Neural crest cell (in vitro differentiated cells): ENCODE data around the gene NEU2. TPM values are rescaled to one million over a fixed set of nuclear protein-coding genes. Genes with fewer than 3 reads are reported as not detected.
"Not testable (repeated sequence)": the region's sequence is repeated elsewhere in the genome, so short reads cannot be mapped to it uniquely, and the experiment has no call there.

Source experiments
- DNase-seq: peaks from one replicate; pipeline ENCODE4 v3.0.0; 2021; ENCODE audit warnings: low read depth, mixed read lengths, low spot score
- H3K27ac Mint-ChIP-seq: one replicate; pipeline ENCODE4 v1.8.0; 2021; ENCODE audit warnings: mild to moderate bottlenecking, mixed read lengths; ENCODE audit not compliant: unreplicated experiment
- H3K27me3 Mint-ChIP-seq: 2 replicates; pipeline ENCODE4 v1.8.0; 2021; ENCODE audit warnings: low read depth, mild to moderate bottlenecking, mixed read lengths
- H3K36me3 Mint-ChIP-seq: 2 replicates; pipeline ENCODE4 v1.8.0; 2021; ENCODE audit warnings: low read depth, mild to moderate bottlenecking, mixed read lengths
- H3K4me1 Mint-ChIP-seq: 2 replicates; pipeline ENCODE4 v1.8.0; 2021; ENCODE audit warnings: mixed read lengths
- H3K4me3 Mint-ChIP-seq: one replicate; pipeline ENCODE4 v1.8.0; 2021; ENCODE audit warnings: mild to moderate bottlenecking, mixed read lengths
- H3K9me3 Mint-ChIP-seq: 2 replicates; pipeline ENCODE4 v1.8.0; 2021; ENCODE audit warnings: mixed read lengths
- CTCF ChIP-seq: fragments of 200-600 bp; sonication (generic); conservative IDR thresholded peaks from 2 replicates; pipeline ENCODE4 v1.5.0; 2021; ENCODE audit warnings: antibody characterized with exemption, mild to moderate bottlenecking
- total RNA-seq: library from RNA; stranded (reverse); gene quantifications from 2 replicates; pipeline ENCODE4 v1.2.1, GENCODE V29; 2021

NEU2 gene
- total RNA-seq, 1 donor from 2014 or later = not detected

GRCh38 chr2:233017947-233018346 lies 14.5 kb upstream of the NEU2 start:
- Mint-ChIP-seq H3K27me3 (no peaks in the 10 kb centered on the region), H3K27ac (no peak overlapping the region)

GRCh38 chr2:233019610-233020009 lies 12.9 kb upstream of the NEU2 start:
- H3K9me3 Mint-ChIP-seq, H3K27ac Mint-ChIP-seq, H3K27me3 Mint-ChIP-seq, H3K4me1 Mint-ChIP-seq, DNase-seq, H3K36me3 Mint-ChIP-seq, H3K4me3 Mint-ChIP-seq: not testable (repeated sequence)

More at GRCh38 chr2:233017947-233018346, 14.5 kb upstream of the NEU2 start:
- no peak for DNase-seq
- TF ChIP-seq CTCF = no peak
- no peaks in the 10 kb centered on the region for H3K4me1 Mint-ChIP-seq
- no peak overlapping the region for H3K4me3 Mint-ChIP-seq
- H3K9me3 Mint-ChIP-seq = peaks cover 7% of the 10 kb centered on the region
- H3K36me3 Mint-ChIP-seq = no peaks in the 10 kb centered on the region

- no peak for TF ChIP-seq CTCF
- Mint-ChIP-seq H3K9me3 (peaks cover 5% of the 10 kb centered on the region), H3K4me3 (no peak overlapping the region), H3K27ac (no peak overlapping the region), H3K4me1 (no peaks in the 10 kb centered on the region), H3K36me3 (no peaks in the 10 kb centered on the region), H3K27me3 (no peaks in the 10 kb centered on the region)
- DNase-seq = no peak
Measured at GRCh38 chr2:233020454-233020853, 12.0 kb upstream of the NEU2 start.

- Mint-ChIP-seq H3K27ac (no peak overlapping the region), H3K36me3 (no peaks in the 10 kb centered on the region), H3K9me3 (peaks cover 3% of the 10 kb centered on the region), H3K27me3 (no peaks in the 10 kb centered on the region), H3K4me1 (no peaks in the 10 kb centered on the region), H3K4me3 (no peak overlapping the region)
- TF ChIP-seq CTCF = no peak
- DNase-seq = no peak
Measured at GRCh38 chr2:233021771-233022170, 10.7 kb upstream of the NEU2 start.

- DNase-seq = no peak
- no peaks in the 10 kb centered on the region for H3K27me3 Mint-ChIP-seq
- no peak overlapping the region for H3K4me3 Mint-ChIP-seq
- no peak overlapping the region for H3K27ac Mint-ChIP-seq
- H3K36me3 Mint-ChIP-seq = no peaks in the 10 kb centered on the region
- no peak for TF ChIP-seq CTCF
- peaks cover under 1% of the 10 kb centered on the region for H3K9me3 Mint-ChIP-seq
- no peaks in the 10 kb centered on the region for H3K4me1 Mint-ChIP-seq
Measured at GRCh38 chr2:233022561-233022960, 9.9 kb upstream of the NEU2 start.

GRCh38 chr2:233023007-233023760 lies 9.3 kb upstream of the NEU2 start:
- TF ChIP-seq CTCF = no peak
- Mint-ChIP-seq H3K4me3 (no peak overlapping the region), H3K9me3 (no peaks in the 10 kb centered on the region), H3K27ac (no peak overlapping the region), H3K36me3 (no peaks in the 10 kb centered on the region), H3K27me3 (no peaks in the 10 kb centered on the region), H3K4me1 (no peaks in the 10 kb centered on the region)
- DNase-seq = no peak
